HepG2 (cell line): ENCODE results near the gene MFNG. TPM values are rescaled to one million over a fixed set of nuclear protein-coding genes. Genes with fewer than 3 reads are reported as not detected.

Source experiments
- BRD4 ChIP-seq: sonication (generic); formaldehyde crosslinking; IDR thresholded peaks from 2 replicates; pipeline ENCODE4 v1.4.0; 2020; ENCODE audit warnings: missing genetic modification reagents
- CBX5 ChIP-seq: sonication (generic); formaldehyde crosslinking; IDR thresholded peaks from 2 replicates; pipeline ENCODE4 v1.4.0; 2020; ENCODE audit warnings: missing genetic modification reagents, borderline replicate concordance
- PRPF4 ChIP-seq: fragments of 200-400 bp; formaldehyde crosslinking; IDR thresholded peaks from 2 replicates; pipeline ENCODE4 v1.6.1; 2016; ENCODE audit warnings: low read length, low read depth; ENCODE audit not compliant: poor library complexity, severe bottlenecking
- RNF219 ChIP-seq: sonication (generic); formaldehyde crosslinking; IDR thresholded peaks from 2 replicates; pipeline ENCODE4 v1.5.0; 2020; ENCODE audit warnings: mild to moderate bottlenecking, missing genetic modification reagents
- TBX2 ChIP-seq: sonication (generic); formaldehyde crosslinking; IDR thresholded peaks from 2 replicates; pipeline ENCODE4 v1.5.0; 2020; ENCODE audit warnings: missing genetic modification reagents, mild to moderate bottlenecking, borderline replicate concordance
- USF2 ChIP-seq, 2 experiments: sonication (generic) in 1 of 2; formaldehyde crosslinking in 1 of 2; IDR thresholded peaks; 2 replicates each; pipeline versions ENCODE4 v1.5.1 to v1.6.1; 2011 to 2020; ENCODE audit warnings: borderline replicate concordance in 1 of 2, low read depth in 1 of 2, low read length in 1 of 2, mild to moderate bottlenecking in 1 of 2, missing genetic modification reagents in 1 of 2, moderate library complexity in 1 of 2
- YEATS4 ChIP-seq: sonication (generic); formaldehyde crosslinking; IDR thresholded peaks from 2 replicates; pipeline ENCODE4 v1.4.0; 2020; ENCODE audit warnings: missing genetic modification reagents, borderline replicate concordance
- ZFP90 ChIP-seq: sonication (generic); formaldehyde crosslinking; IDR thresholded peaks from 2 replicates; pipeline ENCODE4 v1.8.0; 2022; ENCODE audit warnings: missing genetic modification reagents, mild to moderate bottlenecking, inconsistent platforms, borderline replicate concordance
- ZNF234 ChIP-seq: sonication (generic); formaldehyde crosslinking; conservative IDR thresholded peaks from 2 replicates; pipeline ENCODE4 v1.5.1; 2020; ENCODE audit warnings: mild to moderate bottlenecking, missing genetic modification reagents
- ZNF282 ChIP-seq: fragments of 450-650 bp; IDR thresholded peaks from 2 replicates; pipeline ENCODE4 v1.6.1; 2018; ENCODE audit not compliant: partially characterized antibody
- ZNF749 ChIP-seq: sonication (generic); formaldehyde crosslinking; IDR thresholded peaks from 2 replicates; pipeline ENCODE4 v1.8.0; 2022; ENCODE audit warnings: mild to moderate bottlenecking, missing genetic modification reagents, moderate library complexity, borderline replicate concordance
- ZSCAN21 ChIP-seq: sonication (generic); formaldehyde crosslinking; IDR thresholded peaks from 2 replicates; pipeline ENCODE4 v1.8.0; 2022; ENCODE audit warnings: mild to moderate bottlenecking, missing genetic modification reagents, moderate library complexity, borderline replicate concordance
- polyA plus RNA-seq, 8 experiments: library from polyadenylated mRNA; depleted of rRNA in 3 of 8; stranded (reverse) in 7 of 8; unstranded in 1 of 8; fragments of >200 nt; fragmentation: Illumina TruSeq in 4 of 8; extraction: Trizol in 4 of 8; gene quantifications; 2 replicates each; pipeline versions ENCODE4 v1.2.1 to v1.2.3, GENCODE V29; 2011 to 2016; ENCODE audit warnings: low read depth in 4 of 8, missing spikeins in 1 of 8, mixed read lengths in 1 of 8; ENCODE audit not compliant: insufficient read depth in 1 of 8
- total RNA-seq, 5 experiments: library from RNA; depleted of rRNA; stranded (reverse); fragments of >200 nt; fragmentation: Illumina TruSeq; extraction: Trizol; gene quantifications; 2 replicates each; pipeline ENCODE4 v1.2.3, GENCODE V29; 2016; ENCODE audit warnings: low read depth in 1 of 5
- TF ChIP-seq, protein P1 (sequence below), 2 experiments: sonication (generic) in 1 of 2; formaldehyde crosslinking in 1 of 2; IDR thresholded peaks; 2 replicates each; pipeline versions ENCODE4 v1.6.1 to v1.9.0; 2014 to 2022; ENCODE audit warnings: antibody characterized with exemption in 1 of 2, borderline replicate concordance in 1 of 2, inconsistent platforms in 1 of 2, low read depth in 1 of 2, missing genetic modification reagents in 1 of 2
- TF ChIP-seq, protein P2 (sequence below): sonication (generic); formaldehyde crosslinking; IDR thresholded peaks from 2 replicates; pipeline ENCODE4 v1.8.0; 2022; ENCODE audit warnings: mild to moderate bottlenecking, missing genetic modification reagents, moderate library complexity

The MFNG gene
- total and polyA plus RNA-seq, 2 of the 13 experiments (the other 11 are each of a cell fraction or from before 2014, with no cell fraction given), result 1.0 to 11.7 TPM

GRCh38 chr22:37501610-37502341 is 15.6 kb upstream of the MFNG start (continued):
- TF ChIP-seq, protein P1, sequence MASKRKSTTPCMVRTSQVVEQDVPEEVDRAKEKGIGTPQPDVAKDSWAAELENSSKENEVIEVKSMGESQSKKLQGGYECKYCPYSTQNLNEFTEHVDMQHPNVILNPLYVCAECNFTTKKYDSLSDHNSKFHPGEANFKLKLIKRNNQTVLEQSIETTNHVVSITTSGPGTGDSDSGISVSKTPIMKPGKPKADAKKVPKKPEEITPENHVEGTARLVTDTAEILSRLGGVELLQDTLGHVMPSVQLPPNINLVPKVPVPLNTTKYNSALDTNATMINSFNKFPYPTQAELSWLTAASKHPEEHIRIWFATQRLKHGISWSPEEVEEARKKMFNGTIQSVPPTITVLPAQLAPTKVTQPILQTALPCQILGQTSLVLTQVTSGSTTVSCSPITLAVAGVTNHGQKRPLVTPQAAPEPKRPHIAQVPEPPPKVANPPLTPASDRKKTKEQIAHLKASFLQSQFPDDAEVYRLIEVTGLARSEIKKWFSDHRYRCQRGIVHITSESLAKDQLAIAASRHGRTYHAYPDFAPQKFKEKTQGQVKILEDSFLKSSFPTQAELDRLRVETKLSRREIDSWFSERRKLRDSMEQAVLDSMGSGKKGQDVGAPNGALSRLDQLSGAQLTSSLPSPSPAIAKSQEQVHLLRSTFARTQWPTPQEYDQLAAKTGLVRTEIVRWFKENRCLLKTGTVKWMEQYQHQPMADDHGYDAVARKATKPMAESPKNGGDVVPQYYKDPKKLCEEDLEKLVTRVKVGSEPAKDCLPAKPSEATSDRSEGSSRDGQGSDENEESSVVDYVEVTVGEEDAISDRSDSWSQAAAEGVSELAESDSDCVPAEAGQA (IDR thresholded peaks at IDR 0.05; ENCODE audit: low read depth), result peak; percentile 81
- TF ChIP-seq, protein P1 (CRISPR knock-in tag; IDR thresholded peaks at IDR 0.05; ENCODE audit: borderline replicate concordance), result 0 out of 2 replicates have a peak, but pooled peaks have one; percentile 35
- TF ChIP-seq PRPF4, result peak; percentile 85
- TF ChIP-seq USF2 (IDR thresholded peaks at IDR 0.05; ENCODE audit: low read depth, low read length), result no peak
- TF ChIP-seq USF2 (CRISPR knock-in tag; IDR thresholded peaks at IDR 0.05; ENCODE audit: borderline replicate concordance), result no peak
- TF ChIP-seq, protein P2, sequence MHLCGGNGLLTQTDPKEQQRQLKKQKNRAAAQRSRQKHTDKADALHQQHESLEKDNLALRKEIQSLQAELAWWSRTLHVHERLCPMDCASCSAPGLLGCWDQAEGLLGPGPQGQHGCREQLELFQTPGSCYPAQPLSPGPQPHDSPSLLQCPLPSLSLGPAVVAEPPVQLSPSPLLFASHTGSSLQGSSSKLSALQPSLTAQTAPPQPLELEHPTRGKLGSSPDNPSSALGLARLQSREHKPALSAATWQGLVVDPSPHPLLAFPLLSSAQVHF (CRISPR knock-in tag), result peak; percentile 79; the same call in 1 of the 2 replicates
- TF ChIP-seq ZFP90 (CRISPR knock-in tag), result peak; percentile 86; the same call in 1 of the 2 replicates
- TF ChIP-seq ZNF749 (CRISPR knock-in tag), result peak; percentile 87
- peak; percentile 98 for TF ChIP-seq CBX5
- peak; percentile 92 for TF ChIP-seq ZSCAN21 (CRISPR knock-in tag)
- peak; percentile 76; the same call in 1 of the 2 replicates for TF ChIP-seq BRD4
- TF ChIP-seq ZNF234, result no peak
- TF ChIP-seq TBX2 (CRISPR knock-in tag), result peak; percentile 100
- TF ChIP-seq ZNF282, result no peak
- TF ChIP-seq RNF219 (CRISPR knock-in tag), result no peak; the same call in 1 of the 2 replicates
- TF ChIP-seq YEATS4 (CRISPR knock-in tag), result peak; percentile 89; the same call in 1 of the 2 replicates
